A549 (cell line): ENCODE data around the gene TBX2. TPM values are rescaled to one million over a fixed set of nuclear protein-coding genes. Genes with fewer than 3 reads are reported as not detected.

Source experiments
- ATAC-seq, 2 experiments: fragments of 200-7000 bp in 1 of 2; fragments of >200 bp in 1 of 2; cut with Nextera tagmentation in 1 of 2; cut with Tn5 transposase in 1 of 2; 3 replicates each; pipeline versions ENCODE4 v1.8.0 to v1.9.1; 2018 to 2020; ENCODE audit warnings: mild to moderate bottlenecking in 1 of 2, moderate library complexity in 1 of 2
- CTCF ChIA-PET: fragments of 300-600 bp; sonication (Branson Sonifier 250); formaldehyde crosslinking; extraction: SDS; loops from one replicate; lab custom pipeline; 2021; ENCODE audit warnings: antibody characterized with exemption, inconsistent platforms; lab: Yijun Ruan, JAX
- POLR2A ChIA-PET: fragments of 350-600 bp; formaldehyde crosslinking; extraction: SDS; loops from one replicate; lab custom pipeline; 2021; ENCODE audit warnings: antibody characterized with exemption, inconsistent platforms; lab: Yijun Ruan, JAX
- DNase-seq, 2 experiments: peaks; one replicate each; pipeline versions ENCODE4 v3.0.0 to v3.0.0-alpha.2; 2011 to 2016; ENCODE audit warnings: low read depth in 1 of 2, low spot score in 1 of 2
- FAIRE-seq: peaks from 2 replicates; lab custom pipeline; 2011; peaks lifted over from hg19 to GRCh38; lab: Jason Lieb, UNC
- H3K27ac ChIP-seq, 2 experiments: fragments of >200 bp; sonication (Bioruptor Twin); formaldehyde crosslinking; 3 replicates each; pipeline ENCODE4 v1.5.1; 2016 to 2017
- H3K4me1 ChIP-seq: fragments of >200 bp; sonication (Bioruptor Twin); formaldehyde crosslinking; 3 replicates; pipeline ENCODE4 v1.6.1; 2016
- H3K4me2 ChIP-seq: fragments of >200 bp; sonication (Bioruptor Twin); formaldehyde crosslinking; 3 replicates; pipeline ENCODE4 v1.6.1; 2016
- H3K4me3 ChIP-seq: fragments of >200 bp; sonication (Bioruptor Twin); formaldehyde crosslinking; 3 replicates; pipeline ENCODE4 v1.5.1; 2016
- H3K9me3 ChIP-seq: fragments of >200 bp; sonication (Bioruptor Twin); formaldehyde crosslinking; 3 replicates; pipeline ENCODE4 v1.6.1; 2016
- ATOH8 ChIP-seq: fragments of 250-450 bp; sonication (Bioruptor Pico); IDR thresholded peaks from 2 replicates; pipeline ENCODE4 v1.5.0; 2020; ENCODE audit warnings: low read depth, mild to moderate bottlenecking, moderate library complexity
- BHLHE40 ChIP-seq: IDR thresholded peaks from 2 replicates; pipeline ENCODE4 v1.6.1; 2012; ENCODE audit warnings: low read depth, low read length, inconsistent platforms
- CBX2 ChIP-seq: fragments of 200-600 bp; sonication (generic); IDR thresholded peaks from 2 replicates; pipeline ENCODE4 v1.6.1; 2016; ENCODE audit warnings: low read depth, mild to moderate bottlenecking, borderline replicate concordance
- CHD4 ChIP-seq: fragments of 200-600 bp; sonication (generic); IDR thresholded peaks from 2 replicates; pipeline ENCODE4 v1.6.1; 2016; ENCODE audit warnings: antibody characterized with exemption, mild to moderate bottlenecking, borderline replicate concordance
- CTCF ChIP-seq: fragments of >200 bp; sonication (Bioruptor Twin); formaldehyde crosslinking; IDR thresholded peaks from 3 replicates; pipeline ENCODE4 v1.5.1; 2016
- EHMT2 ChIP-seq: fragments of 200-600 bp; sonication (generic); IDR thresholded peaks from 2 replicates; pipeline ENCODE4 v1.6.1; 2016; ENCODE audit warnings: antibody characterized with exemption, low read depth, mild to moderate bottlenecking, moderate library complexity
- ESRRA ChIP-seq: fragments of 150-350 bp; IDR thresholded peaks from 2 replicates; pipeline ENCODE4 v1.6.1; 2014; ENCODE audit warnings: mild to moderate bottlenecking, low read length, borderline replicate concordance
- GATA3 ChIP-seq: IDR thresholded peaks from 2 replicates; pipeline ENCODE4 v1.6.1; 2012; ENCODE audit warnings: borderline replicate concordance
- HDAC2 ChIP-seq: fragments of 200-600 bp; sonication (generic); IDR thresholded peaks from 2 replicates; pipeline ENCODE4 v1.6.1; 2016
- HES2 ChIP-seq: fragments of >200 bp; sonication (Bioruptor Twin); formaldehyde crosslinking; IDR thresholded peaks from 2 replicates; pipeline ENCODE4 v1.6.1; 2016
- HEYL ChIP-seq: fragments of 250-450 bp; sonication (Bioruptor Pico); IDR thresholded peaks from 2 replicates; pipeline ENCODE4 v1.8.0; 2021; ENCODE audit warnings: mild to moderate bottlenecking, moderate library complexity
- HOXB13 ChIP-seq: fragments of 250-450 bp; sonication (Bioruptor Pico); IDR thresholded peaks from 2 replicates; pipeline ENCODE4 v1.5.0; 2020; ENCODE audit warnings: low read depth, mild to moderate bottlenecking, moderate library complexity
- HOXB5 ChIP-seq: fragments of 250-450 bp; sonication (Bioruptor Pico); IDR thresholded peaks from 2 replicates; pipeline ENCODE4 v1.5.0; 2020; ENCODE audit warnings: mild to moderate bottlenecking, moderate library complexity
- JUN ChIP-seq, 2 experiments: fragments of >200 bp; sonication (Bioruptor Twin); formaldehyde crosslinking; IDR thresholded peaks; 2 replicates in 1 of 2; 3 replicates in 1 of 2; pipeline ENCODE4 v1.6.1; 2016 to 2017
- JUNB ChIP-seq: fragments of >200 bp; sonication (Bioruptor Twin); formaldehyde crosslinking; IDR thresholded peaks from 2 replicates; pipeline ENCODE4 v1.6.1; 2016
- KDM5A ChIP-seq: fragments of 200-600 bp; sonication (generic); IDR thresholded peaks from 2 replicates; pipeline ENCODE4 v1.6.1; 2016; ENCODE audit warnings: antibody characterized with exemption, mild to moderate bottlenecking
- MAFK ChIP-seq: fragments of 450-650 bp; IDR thresholded peaks from 2 replicates; pipeline ENCODE4 v1.6.1; 2014; ENCODE audit not compliant: partially characterized antibody
- MYC ChIP-seq: IDR thresholded peaks from 2 replicates; pipeline ENCODE4 v1.6.1; 2012; ENCODE audit warnings: mild to moderate bottlenecking, inconsistent platforms, low read length, improper control_type of control experiment, borderline replicate concordance
- PBX3 ChIP-seq: IDR thresholded peaks from 2 replicates; pipeline ENCODE4 v1.6.1; 2012
- PHF8 ChIP-seq: fragments of 200-600 bp; sonication (generic); IDR thresholded peaks from 2 replicates; pipeline ENCODE4 v1.6.1; 2016; ENCODE audit warnings: low read depth, mild to moderate bottlenecking, antibody characterized with exemption, moderate library complexity, borderline replicate concordance
- RCOR1 ChIP-seq: fragments of 150-350 bp; IDR thresholded peaks from 2 replicates; pipeline ENCODE4 v1.6.1; 2014; ENCODE audit warnings: antibody characterized with exemption, low read length, low read depth
- RFX5 ChIP-seq: fragments of 450-650 bp; IDR thresholded peaks from 2 replicates; pipeline ENCODE4 v1.7.1; 2014; ENCODE audit warnings: antibody characterized with exemption, mild to moderate bottlenecking, moderate library complexity
- RNF2 ChIP-seq: fragments of 200-600 bp; sonication (generic); IDR thresholded peaks from 2 replicates; pipeline ENCODE4 v1.6.1; 2016; ENCODE audit warnings: low read depth, mild to moderate bottlenecking, antibody characterized with exemption, moderate library complexity, borderline replicate concordance
- TFCP2L1 ChIP-seq: fragments of 250-450 bp; sonication (Bioruptor Pico); IDR thresholded peaks from 2 replicates; pipeline ENCODE4 v1.5.0; 2021; ENCODE audit warnings: mild to moderate bottlenecking
- USF2 ChIP-seq: fragments of 450-650 bp; IDR thresholded peaks from 2 replicates; pipeline ENCODE4 v1.6.1; 2014; ENCODE audit warnings: antibody characterized with exemption
- ZC3H11A ChIP-seq: fragments of 450-650 bp; IDR thresholded peaks from 2 replicates; pipeline ENCODE4 v1.6.1; 2014; ENCODE audit warnings: antibody characterized with exemption, mild to moderate bottlenecking
- ZFP36 ChIP-seq: fragments of 450-650 bp; IDR thresholded peaks from 2 replicates; pipeline ENCODE4 v1.6.1; 2014; ENCODE audit warnings: borderline replicate concordance; ENCODE audit not compliant: partially characterized antibody
- ZSCAN20 ChIP-seq: fragments of 250-450 bp; sonication (Bioruptor Pico); IDR thresholded peaks from 2 replicates; pipeline ENCODE4 v1.8.0; 2022; ENCODE audit warnings: mild to moderate bottlenecking, moderate library complexity
- WGBS: methylation state at CpG from one replicate; pipeline ENCODE4 v1.1.6; 2017; ENCODE audit errors: missing lambda C conversion rate; 5-methylcytosine and 5-hydroxymethylcytosine counted together
- polyA plus RNA-seq, 4 experiments: library from polyadenylated mRNA; depleted of rRNA in 3 of 4; stranded (reverse); fragments of >200 nt; fragmentation: RNase III in 1 of 4; extraction: RNeasy Plus Mini Kit Qiagen cat#74134 plus additional on column Dnase treatment in 1 of 4; gene quantifications; 2 replicates in 3 of 4; 3 replicates in 1 of 4; pipeline ENCODE4 v1.2.3, GENCODE V29; 2011 to 2017

TBX2 gene
- polyA plus RNA-seq, 2 of the 4 experiments (the other 2 are of a cell fraction), result 0.71 to 2.3 TPM

- TF ChIP-seq ESRRA (no peak), MYC (peak; percentile 61), KDM5A (peak; percentile 54; the same call in 1 of the 2 replicates), RFX5 (no peak), RNF2 (0 out of 2 replicates have a peak, but pooled peaks have one; percentile 32), HOXB5 (CRISPR knock-in tag) (no peak), CTCF (peak; percentile 99), GATA3 (no peak), TFCP2L1 (CRISPR knock-in tag) (no peak), HES2 (no peak), ATOH8 (CRISPR knock-in tag) (no peak), ZSCAN20 (no peak), EHMT2 (no peak), PHF8 (peak; percentile 60), JUNB (no peak)
Observed at GRCh38 chr17:61412143-61412859, 12.7 kb downstream of the TBX2 start (continued).

GRCh38 chr17:61412860-61413660 is 13.4 kb downstream of the TBX2 start:
- Histone ChIP-seq H3K9me3 (0 out of 3 replicates have a peak, but pooled peaks cover 8% of the 10 kb centered on the region), H3K27ac (peak overlapping the region; percentile 85 to 91), H3K4me1 (peaks cover 18% of the 10 kb centered on the region), H3K4me3 (peak overlapping the region; percentile 58), H3K4me2 (peak overlapping the region; percentile 85)
- ChIA-PET POLR2A (interaction anchor here (1.0 to 2.9 kb wide), 7 partner anchors 155 to 653 kb away, joined by 3 to 21 read pairs (median 4); no protein-coding TSS in a partner anchor), CTCF (interaction anchor here (0.6 to 19.8 kb wide), 70 partner anchors 8 to 696 kb away, joined by 3 to 357 read pairs (median 6); partner anchors contain the start of genes NACA2 and TBX2)
- FAIRE-seq, result no peak
- DNase-seq, result peak in 1 of 2 experiments; percentile 8
- no peak for TF ChIP-seq HOXB5 (CRISPR knock-in tag)
- no peak for TF ChIP-seq HEYL (CRISPR knock-in tag)
- TF ChIP-seq ZC3H11A, result no peak
- no peak for TF ChIP-seq KDM5A
- TF ChIP-seq PBX3, result no peak
- TF ChIP-seq MYC, result no peak
- TF ChIP-seq CBX2, result no peak
- no peak for TF ChIP-seq RCOR1
- TF ChIP-seq JUN (IDR thresholded peaks at IDR 0.05), result no peak; a peak in 1 of 5 replicates
- no peak for TF ChIP-seq HES2
- TF ChIP-seq ATOH8 (CRISPR knock-in tag), result no peak
- TF ChIP-seq HDAC2, result no peak
- no peak for TF ChIP-seq HOXB13 (CRISPR knock-in tag)
- TF ChIP-seq BHLHE40, result no peak
- TF ChIP-seq USF2, result no peak
- no peak for TF ChIP-seq CHD4
- TF ChIP-seq ZFP36, result no peak
- no peak for TF ChIP-seq JUNB
- TF ChIP-seq MAFK, result no peak
- 65% methylated on average over 18 of the region's 38 CpGs for WGBS
- peak in 1 of 2 experiments; percentile 3; a peak in 2 of 6 replicates for ATAC-seq
